HUES64 (cell line): ENCODE results near the gene MT1B.

Source experiments
- H3K27ac ChIP-seq: 2 replicates; pipeline ENCODE4 v1.7.0; 2013; ENCODE audit warnings: low read depth, low read length, inconsistent platforms
- H3K27me3 ChIP-seq: 2 replicates; pipeline ENCODE4 v1.6.1; 2013; ENCODE audit warnings: mild to moderate bottlenecking, low read length; ENCODE audit not compliant: insufficient read depth
- H3K36me3 ChIP-seq: 2 replicates; pipeline ENCODE4 v1.6.1; 2013; ENCODE audit warnings: mild to moderate bottlenecking, low read length; ENCODE audit not compliant: insufficient read depth
- H3K4me1 ChIP-seq: 2 replicates; pipeline ENCODE4 v1.6.1; 2013; ENCODE audit warnings: mild to moderate bottlenecking, low read length, moderate library complexity; ENCODE audit not compliant: insufficient read depth
- H3K4me3 ChIP-seq: 2 replicates; pipeline ENCODE4 v1.5.1; 2013; ENCODE audit warnings: mild to moderate bottlenecking, low read length, moderate library complexity
- H3K9ac ChIP-seq: 2 replicates; pipeline ENCODE4 v1.6.1; 2013; ENCODE audit warnings: mild to moderate bottlenecking, low read depth, low read length
- H3K9me3 ChIP-seq: 2 replicates; pipeline ENCODE4 v1.6.1; 2013; ENCODE audit warnings: low read depth, low read length; ENCODE audit not compliant: insufficient read depth
- WGBS: fragments of 150-250, 120-280 bp; methylation state at CpG from one replicate; pipeline ENCODE4 v1.1.7; 2013; ENCODE audit warnings: missing lambda C conversion rate; 5-methylcytosine and 5-hydroxymethylcytosine counted together

Gene MT1B

DNA sequence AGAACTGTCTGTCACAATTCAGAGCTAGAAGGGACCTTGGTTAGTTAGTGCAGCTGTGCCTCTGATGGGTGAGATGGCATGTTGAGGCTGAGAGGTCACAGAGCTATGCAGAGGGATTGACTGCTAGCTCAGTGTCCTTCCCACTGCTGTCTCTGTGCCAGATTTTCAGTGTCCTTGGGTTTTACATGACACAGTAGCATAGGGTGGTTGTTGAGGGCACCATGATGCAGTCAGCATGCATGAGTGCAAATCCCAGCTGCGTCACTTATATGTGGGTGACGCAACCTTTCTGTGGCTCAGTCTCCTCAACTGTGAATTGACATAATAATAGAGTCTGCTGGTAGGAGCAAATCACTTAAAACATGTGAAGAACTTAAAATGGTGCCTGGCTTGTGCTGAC, 10.5 kb upstream of the MT1B start:
- WGBS = 82% methylated on average over 2 of the region's 2 CpGs
- no peak overlapping the region for H3K27ac ChIP-seq
- no peak overlapping the region for H3K9ac ChIP-seq
- H3K36me3 ChIP-seq = no peaks in the 10 kb centered on the region
- no peaks in the 10 kb centered on the region for H3K9me3 ChIP-seq
- H3K4me3 ChIP-seq = no peak overlapping the region
- peaks cover 3% of the 10 kb centered on the region; the same call in 1 of the 2 replicates for H3K4me1 ChIP-seq
- H3K27me3 ChIP-seq = peaks cover 100% of the 10 kb centered on the region

DNA sequence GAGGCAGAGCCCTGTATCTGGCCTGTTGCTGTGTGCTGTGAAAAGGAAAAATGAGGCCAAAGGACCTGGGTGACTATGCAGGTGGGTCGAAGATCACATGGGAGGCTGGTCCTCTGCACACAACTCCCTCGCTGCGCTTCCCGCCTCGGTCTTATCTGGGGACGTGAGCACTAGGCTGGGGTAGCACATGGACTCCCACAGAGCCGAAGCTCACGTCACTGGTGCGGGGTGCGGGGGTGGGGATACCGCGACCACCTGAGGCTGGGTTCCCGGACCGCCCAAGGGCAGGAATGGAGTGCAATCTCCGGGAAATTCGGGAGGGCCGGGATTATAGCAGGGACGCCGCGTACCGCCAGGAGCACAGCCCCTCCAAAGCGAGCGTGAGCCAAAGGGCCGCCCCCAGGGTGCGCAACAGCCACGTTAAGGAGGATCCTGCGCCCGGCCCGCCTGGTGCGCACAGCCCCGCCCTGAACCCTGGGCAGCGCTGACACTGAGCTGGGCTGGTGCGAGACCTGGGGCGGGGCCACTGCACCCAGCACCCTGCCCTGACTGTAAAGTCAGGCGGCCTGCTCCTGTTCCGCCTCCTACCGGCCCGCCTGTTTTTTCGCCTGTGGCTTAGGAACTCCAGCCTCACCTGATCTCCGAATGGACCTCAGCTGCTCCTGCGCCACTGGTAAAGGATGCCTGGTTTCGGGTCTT, 8.5 kb upstream of the MT1B start:
- Histone ChIP-seq H3K4me3 (peak overlapping the region; percentile 43), H3K36me3 (no peaks in the 10 kb centered on the region), H3K27me3 (peaks cover 100% of the 10 kb centered on the region), H3K4me1 (peaks cover 3% of the 10 kb centered on the region; the same call in 1 of the 2 replicates), H3K27ac (no peak overlapping the region), H3K9me3 (no peaks in the 10 kb centered on the region), H3K9ac (no peak overlapping the region)
- 6% methylated on average over 42 of the region's 42 CpGs for WGBS

- Histone ChIP-seq H3K27me3 (peaks cover 100% of the 10 kb centered on the region), H3K9me3 (no peaks in the 10 kb centered on the region), H3K9ac (no peak overlapping the region), H3K27ac (no peak overlapping the region), H3K36me3 (no peaks in the 10 kb centered on the region), H3K4me3 (peak overlapping the region; percentile 43; the same call in 1 of the 2 replicates), H3K4me1 (no peaks in the 10 kb centered on the region; the same call in 1 of the 2 replicates)
- WGBS = 58% methylated on average over 5 of the region's 5 CpGs
Measured at GRCh38 chr16:56643833-56644232, 7.9 kb upstream of the MT1B start.

DNA sequence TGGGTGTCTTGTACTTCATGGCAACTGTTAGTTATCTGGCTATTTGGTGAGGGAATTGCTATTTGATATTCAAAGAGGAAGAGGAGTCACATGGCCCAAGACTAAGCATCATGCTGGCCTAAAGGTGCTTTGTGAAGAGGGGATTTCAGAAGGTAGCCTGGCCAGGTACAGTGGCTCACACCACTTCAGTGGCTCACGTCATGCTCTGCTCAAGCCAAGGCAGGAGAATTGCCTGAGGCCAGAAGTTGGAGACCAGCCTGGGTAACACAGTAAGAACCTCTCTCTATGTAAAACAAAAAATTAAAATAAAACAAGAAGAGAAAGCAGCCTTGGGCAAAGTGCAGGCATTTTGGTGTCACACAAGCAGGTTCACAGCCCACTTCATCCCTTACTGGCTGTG, 6.4 kb upstream of the MT1B start:
- Histone ChIP-seq H3K9me3 (no peaks in the 10 kb centered on the region), H3K27ac (no peak overlapping the region), H3K4me3 (no peak overlapping the region), H3K27me3 (peaks cover 100% of the 10 kb centered on the region), H3K4me1 (no peaks in the 10 kb centered on the region; the same call in 1 of the 2 replicates), H3K36me3 (no peaks in the 10 kb centered on the region), H3K9ac (no peak overlapping the region)
- 82% methylated on average over 1 of the region's 1 CpG for WGBS

DNA sequence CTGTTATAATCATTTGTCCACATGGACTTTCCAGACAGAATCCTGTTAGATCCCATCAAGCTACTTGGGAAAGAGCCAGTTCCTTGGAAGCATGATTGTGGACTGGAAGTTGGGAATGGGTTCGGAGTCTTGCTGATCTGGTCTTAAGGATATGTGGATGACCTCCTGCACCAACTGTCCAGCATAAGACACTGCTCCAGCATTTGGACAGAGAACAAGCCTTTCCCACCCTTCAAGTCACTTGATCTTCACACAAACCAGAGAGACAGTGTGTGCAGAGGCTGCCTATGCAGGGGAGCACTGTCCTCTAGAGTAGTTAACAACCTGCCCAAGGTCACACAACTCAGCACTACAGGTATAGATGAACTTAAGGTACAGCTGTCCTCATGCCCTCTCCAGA, 5.8 kb upstream of the MT1B start:
- 0% methylated on average over 1 of the region's 1 CpG for WGBS
- Histone ChIP-seq H3K4me3 (no peak overlapping the region), H3K36me3 (no peaks in the 10 kb centered on the region), H3K9me3 (no peaks in the 10 kb centered on the region), H3K4me1 (no peaks in the 10 kb centered on the region; the same call in 1 of the 2 replicates), H3K9ac (no peak overlapping the region), H3K27ac (no peak overlapping the region), H3K27me3 (peaks cover 100% of the 10 kb centered on the region)

DNA sequence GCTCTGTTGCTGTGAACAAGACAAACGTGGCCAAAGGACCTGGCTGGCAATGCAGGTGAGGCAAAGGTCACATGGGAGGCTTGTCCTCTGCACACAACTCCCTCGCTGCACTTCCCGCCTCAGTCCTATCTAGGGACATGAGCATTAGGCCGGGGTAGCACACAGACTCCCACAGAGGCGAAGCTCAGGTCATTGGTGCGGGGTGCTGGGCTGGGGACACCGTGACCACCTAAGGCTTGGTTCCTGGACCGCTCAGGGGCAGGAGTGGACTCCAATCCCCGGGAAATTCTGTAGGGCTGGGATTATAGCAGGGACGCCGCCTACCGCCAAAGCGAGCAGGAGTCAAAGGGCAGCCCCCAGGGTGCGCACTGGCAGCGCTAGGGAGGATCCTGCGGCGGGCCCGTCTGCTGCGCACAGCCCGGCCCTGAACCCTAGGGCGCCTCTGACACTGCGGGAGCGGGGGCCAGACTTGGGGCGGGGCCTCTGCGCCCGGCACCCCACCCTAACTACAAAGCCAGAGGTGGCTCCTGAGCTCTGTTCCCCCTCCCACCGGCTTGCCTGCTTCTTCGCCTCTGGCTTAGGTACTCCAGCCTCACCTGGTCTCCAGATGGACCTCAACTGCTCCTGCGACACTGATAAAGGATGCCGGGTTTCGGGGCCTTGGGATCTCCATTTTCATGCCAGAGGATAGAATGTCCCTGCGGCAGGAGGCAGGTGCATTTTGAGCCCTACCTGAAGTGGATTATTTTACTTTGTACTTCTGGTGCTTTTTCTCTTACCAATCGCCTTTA, 3.9 kb upstream of the MT1B start:
- Histone ChIP-seq H3K27ac (no peak overlapping the region), H3K4me1 (no peaks in the 10 kb centered on the region; the same call in 1 of the 2 replicates), H3K9me3 (no peaks in the 10 kb centered on the region), H3K9ac (no peak overlapping the region), H3K4me3 (peak overlapping the region; percentile 18; the same call in 1 of the 2 replicates), H3K27me3 (peaks cover 100% of the 10 kb centered on the region), H3K36me3 (no peaks in the 10 kb centered on the region)
- 62% methylated on average over 33 of the region's 33 CpGs for WGBS

- 95% methylated on average over 2 of the region's 2 CpGs for WGBS
- Histone ChIP-seq H3K27ac (no peak overlapping the region), H3K9ac (no peak overlapping the region), H3K4me1 (no peaks in the 10 kb centered on the region), H3K9me3 (no peaks in the 10 kb centered on the region), H3K4me3 (no peak overlapping the region), H3K36me3 (no peaks in the 10 kb centered on the region), H3K27me3 (peaks cover 95% of the 10 kb centered on the region)
Measured at GRCh38 chr16:56649271-56649670, 2.4 kb upstream of the MT1B start.

DNA sequence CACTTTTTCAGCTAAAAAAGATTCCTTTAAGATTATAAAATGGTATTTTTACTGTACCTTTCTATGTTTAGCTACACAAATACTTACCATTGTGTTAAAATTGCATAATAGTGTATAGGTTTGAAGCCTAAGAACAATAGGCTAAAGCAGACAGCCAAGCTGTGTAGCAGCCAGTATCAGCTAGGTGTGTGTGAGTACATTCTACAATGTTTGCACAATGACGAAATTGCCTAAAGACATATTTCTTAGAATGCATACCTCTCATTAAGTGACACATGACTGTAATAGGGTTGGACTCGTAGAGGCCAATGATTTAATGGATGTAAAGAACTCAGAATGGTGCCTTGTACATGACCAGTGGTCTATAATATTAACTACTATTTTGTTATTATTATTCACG, 1.9 kb upstream of the MT1B start:
- WGBS = 86% methylated on average over 1 of the region's 3 CpGs
- no peak overlapping the region for H3K27ac ChIP-seq

GRCh38 chr16:56652600-56652999, 914 bp downstream of the MT1B start:
- WGBS = 88% methylated on average over 1 of the region's 1 CpG
- Histone ChIP-seq H3K9ac (no peak overlapping the region), H3K27ac (no peak overlapping the region), H3K9me3 (no peaks in the 10 kb centered on the region), H3K27me3 (peaks cover 90% of the 10 kb centered on the region), H3K4me3 (no peak overlapping the region), H3K4me1 (no peaks in the 10 kb centered on the region), H3K36me3 (no peaks in the 10 kb centered on the region)

More for the DNA sequence above, 1.9 kb upstream of the MT1B start:
- peaks cover 90% of the 10 kb centered on the region for H3K27me3 ChIP-seq
- H3K4me3 ChIP-seq = no peak overlapping the region
- H3K4me1 ChIP-seq = no peaks in the 10 kb centered on the region
- H3K9ac ChIP-seq = no peak overlapping the region
- no peaks in the 10 kb centered on the region for H3K36me3 ChIP-seq
- H3K9me3 ChIP-seq = no peaks in the 10 kb centered on the region

- H3K27me3 ChIP-seq = peaks cover 90% of the 10 kb centered on the region
Measured at GRCh38 chr16:56653218-56653617, 1.5 kb downstream of the MT1B start.

More at GRCh38 chr16:56653218-56653617, 1.5 kb downstream of the MT1B start:
- 89% methylated on average over 7 of the region's 7 CpGs for WGBS
- Histone ChIP-seq H3K9ac (no peak overlapping the region), H3K4me1 (peaks cover 3% of the 10 kb centered on the region; the same call in 1 of the 2 replicates), H3K9me3 (no peaks in the 10 kb centered on the region), H3K36me3 (no peaks in the 10 kb centered on the region), H3K27ac (no peak overlapping the region), H3K4me3 (no peak overlapping the region)
